CD8-positive, alpha-beta memory T cell (primary cell): Measurements from ENCODE around the gene FNIP1. TPM values are rescaled to one million over a fixed set of nuclear protein-coding genes. Genes with fewer than 3 reads are reported as not detected.
"Not testable (repeated sequence)": the region's sequence is repeated elsewhere in the genome, so short reads cannot be mapped to it uniquely, and the experiment has no call there.

ENCODE experiments used
- CTCF ChIA-PET: fragments of 350-600 bp; sonication (Branson Sonifier 250); formaldehyde crosslinking; loops from one replicate; lab custom pipeline; 2021; ENCODE audit warnings: antibody characterized with exemption; lab: Charles Lee
- POLR2A ChIA-PET: fragments of 350-600 bp; sonication (Branson Sonifier 250); formaldehyde crosslinking; loops from one replicate; lab custom pipeline; 2021; ENCODE audit warnings: antibody characterized with exemption; lab: Charles Lee
- DNase-seq, 5 donors: peaks; one replicate each; pipeline versions ENCODE4 v3.0.0 to v3.0.0-alpha.2; 2020 to 2022; ENCODE audit warnings: mixed read lengths in 1 of 5
- H3K27ac ChIP-seq: one replicate; pipeline ENCODE4 v1.7.0; 2013; ENCODE audit warnings: low read depth, mild to moderate bottlenecking, low read length, moderate library complexity
- H3K27me3 ChIP-seq: 2 replicates; pipeline ENCODE4 v1.7.0; 2013; ENCODE audit warnings: low read length, mild to moderate bottlenecking; ENCODE audit not compliant: insufficient read depth, poor library complexity, severe bottlenecking
- H3K36me3 ChIP-seq: 2 replicates; pipeline ENCODE4 v1.7.0; 2013; ENCODE audit warnings: mild to moderate bottlenecking, low read length, moderate library complexity; ENCODE audit not compliant: insufficient read depth
- H3K4me1 ChIP-seq: 2 replicates; pipeline ENCODE4 v1.7.0; 2013; ENCODE audit warnings: mild to moderate bottlenecking, low read length, moderate library complexity; ENCODE audit not compliant: insufficient read depth
- H3K4me3 ChIP-seq: 2 replicates; pipeline ENCODE4 v1.7.0; 2013; ENCODE audit warnings: mild to moderate bottlenecking, low read length
- H3K9me3 ChIP-seq: 2 replicates; pipeline ENCODE4 v1.7.0; 2013; ENCODE audit warnings: mild to moderate bottlenecking, low read length
- H3K27ac Mint-ChIP-seq, 8 donors: one replicate each; pipeline ENCODE4 v1.8.0; 2020 to 2021; ENCODE audit warnings: mixed read lengths in 8 of 8, mild to moderate bottlenecking in 6 of 8, inconsistent platforms in 3 of 8, moderate library complexity in 3 of 8
- H3K27me3 Mint-ChIP-seq, 2 donors: one replicate each; pipeline ENCODE4 v1.8.0; 2020 to 2021; ENCODE audit warnings: mixed read lengths in 2 of 2, mild to moderate bottlenecking in 1 of 2, moderate library complexity in 1 of 2
- H3K36me3 Mint-ChIP-seq, 3 donors: one replicate each; pipeline ENCODE4 v1.8.0; 2020 to 2021; ENCODE audit warnings: mixed read lengths in 3 of 3, inconsistent platforms in 1 of 3, mild to moderate bottlenecking in 1 of 3
- H3K4me1 Mint-ChIP-seq, 3 donors: one replicate each; pipeline ENCODE4 v1.8.0; 2020 to 2021; ENCODE audit warnings: mixed read lengths in 3 of 3, inconsistent platforms in 1 of 3, mild to moderate bottlenecking in 1 of 3
- H3K4me3 Mint-ChIP-seq, 7 donors: one replicate each; pipeline ENCODE4 v1.8.0; 2020 to 2021; ENCODE audit warnings: mixed read lengths in 7 of 7, mild to moderate bottlenecking in 6 of 7, moderate library complexity in 4 of 7, inconsistent platforms in 2 of 7
- H3K9me3 Mint-ChIP-seq, 5 donors: one replicate each; pipeline ENCODE4 v1.8.0; 2020 to 2022; ENCODE audit warnings: mixed read lengths in 5 of 5, mild to moderate bottlenecking in 3 of 5, moderate library complexity in 2 of 5, inconsistent platforms in 1 of 5
- polyA plus RNA-seq: library from polyadenylated mRNA; unstranded; fragments of 300-500 nt; fragmentation: Illumina TruSeq; gene quantifications from one replicate; pipeline ENCODE4 v1.2.3, GENCODE V29; 2021
- total RNA-seq, 2 experiments: library from RNA; stranded (reverse); gene quantifications; one replicate each; pipeline ENCODE4 v1.2.3, GENCODE V29; 2021

The FNIP1 gene
- total RNA-seq (10 to 100 TPM; 15.9 to 16.0 TPM), polyA plus RNA-seq (8.8 TPM)

GRCh38 chr5:131796793-131797693 is at the start of gene FNIP1:
Gene FNIP1, minus strand, starts transcription at chr5:131797017. Its CDS starts 96 bp downstream, at chr5:131796921.
- CTCF ChIA-PET, result interaction anchor here (0.8 to 1.6 kb wide), 4 partner anchors 14 to 309 kb away, joined by 3 to 5 read pairs (median 4); no protein-coding TSS in a partner anchor

DNA sequence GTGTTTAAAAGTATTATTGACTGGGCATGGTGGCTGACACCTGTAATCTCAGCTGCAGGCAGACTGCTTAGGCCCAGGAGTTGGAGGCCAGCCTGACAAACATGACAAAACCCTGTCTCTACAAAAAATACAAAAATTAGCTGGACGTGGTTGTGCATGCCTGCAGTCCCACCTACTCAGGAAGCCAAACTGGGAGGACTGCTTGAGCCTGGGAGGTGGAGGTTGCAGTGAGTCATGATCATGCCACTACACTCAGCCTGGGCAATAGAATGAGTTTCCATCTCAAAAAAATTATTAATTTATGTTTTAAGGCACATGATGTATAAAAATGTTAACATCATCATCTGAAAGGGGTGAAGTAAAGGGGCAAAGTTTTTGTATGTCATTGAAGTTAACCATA is 49.7 kb upstream of the FNIP1 start:
- Histone ChIP-seq H3K27ac (no peak overlapping the region), H3K4me3 (no peak overlapping the region), H3K27me3 (no peaks in the 10 kb centered on the region), H3K4me1 (no peaks in the 10 kb centered on the region), H3K36me3 (no peaks in the 10 kb centered on the region), H3K9me3 (peaks cover 7% of the 10 kb centered on the region)
- no peak for DNase-seq
- peaks cover 46 to 75% (median 59%) of the 10 kb centered on the region in 5 donors for H3K9me3 Mint-ChIP-seq
- H3K27me3 Mint-ChIP-seq, result peaks cover 0 to 7% of the 10 kb centered on the region in 2 donors
- H3K36me3 Mint-ChIP-seq, result peaks cover 4 to 76% (median 16%) of the 10 kb centered on the region in 3 donors
- no peak overlapping the region for H3K27ac Mint-ChIP-seq
- ChIA-PET CTCF (interaction anchor here (0.6 kb wide), 1 partner anchor 17 kb away, joined by 3 read pairs; no protein-coding TSS in a partner anchor), POLR2A (no interaction called here)
- no peaks in the 10 kb centered on the region for H3K4me1 Mint-ChIP-seq
- H3K4me3 Mint-ChIP-seq, result no peak overlapping the region

More at GRCh38 chr5:131796793-131797693, at the start of gene FNIP1:
- Histone ChIP-seq H3K4me1 (peaks cover 21% of the 10 kb centered on the region), H3K27me3 (no peaks in the 10 kb centered on the region), H3K36me3 (no peaks in the 10 kb centered on the region), H3K4me3 (peak within 1 kb of the TSS; percentile 71), H3K9me3 (no peaks in the 10 kb centered on the region), H3K27ac (peak within 1 kb of the TSS; percentile 96)
- Mint-ChIP-seq H3K27me3 (peaks cover 0 to 2% of the 10 kb centered on the region in 2 donors), H3K4me1 (peaks cover 33 to 42% (median 41%) of the 10 kb centered on the region in 3 donors), H3K9me3 (no peaks in the 10 kb centered on the region), H3K4me3 (peak within 1 kb of the TSS; percentile 96 to 99 (median 97)), H3K27ac (peak within 1 kb of the TSS; percentile 95 to 100 (median 98)), H3K36me3 (peaks cover 0 to 13% (median 0%) of the 10 kb centered on the region in 3 donors)
- POLR2A ChIA-PET, result interaction anchor here (0.6 to 2.4 kb wide), 6 partner anchors 44 to 940 kb away, joined by 3 to 18 read pairs (median 4); partner anchors contain the start of genes KIF3A and RAPGEF6
- DNase-seq, result peak; percentile 96 to 99 (median 98)

DNA sequence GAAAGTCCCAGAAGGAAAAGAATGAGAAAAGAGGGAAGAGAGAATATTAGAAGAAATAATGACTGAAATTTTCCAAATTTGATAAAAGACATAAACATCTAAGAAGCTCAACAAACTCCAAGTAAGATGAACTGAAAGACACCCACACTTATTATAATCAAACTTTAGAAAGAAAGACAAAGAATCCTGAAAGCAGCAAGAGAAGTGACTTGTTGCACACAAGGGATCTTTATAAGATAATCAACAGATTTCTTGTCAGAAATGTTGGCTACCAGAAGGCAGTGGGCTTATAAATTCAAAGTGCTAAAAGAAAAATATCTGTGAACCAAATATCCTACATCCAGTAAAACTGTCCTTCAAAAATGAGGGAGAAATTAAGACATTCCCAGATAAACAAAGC is 49.0 kb upstream of the FNIP1 start:
- no peak overlapping the region for H3K4me3 ChIP-seq
- no peaks in the 10 kb centered on the region for H3K36me3 ChIP-seq
- H3K27ac ChIP-seq, result no peak overlapping the region
- Mint-ChIP-seq H3K36me3 (peaks cover 4 to 76% (median 16%) of the 10 kb centered on the region in 3 donors), H3K27ac (no peak overlapping the region), H3K4me1 (no peaks in the 10 kb centered on the region), H3K9me3 (peaks cover 47 to 76% (median 60%) of the 10 kb centered on the region in 5 donors), H3K4me3 (no peak overlapping the region), H3K27me3 (peaks cover under 1 to 7% of the 10 kb centered on the region in 2 donors)
- no peak for DNase-seq
- H3K27me3 ChIP-seq, result no peaks in the 10 kb centered on the region
- H3K4me1 ChIP-seq, result no peaks in the 10 kb centered on the region
- ChIA-PET POLR2A (no interaction called here), CTCF (interaction anchor here (0.6 kb wide), 1 partner anchor 18 kb away, joined by 3 read pairs; no protein-coding TSS in a partner anchor)
- peaks cover 7% of the 10 kb centered on the region for H3K9me3 ChIP-seq

- DNase-seq, H3K27me3 Mint-ChIP-seq, H3K4me1 Mint-ChIP-seq, POLR2A ChIA-PET, H3K27ac ChIP-seq, H3K4me3 ChIP-seq, H3K36me3 ChIP-seq, H3K4me3 Mint-ChIP-seq, H3K27me3 ChIP-seq, H3K4me1 ChIP-seq, H3K9me3 ChIP-seq, H3K27ac Mint-ChIP-seq: not testable (repeated sequence)
- Mint-ChIP-seq H3K36me3 (peaks cover 8 to 80% (median 9%) of the 10 kb centered on the region in 3 donors), H3K9me3 (peaks cover 41 to 78% (median 62%) of the 10 kb centered on the region in 5 donors)
- CTCF ChIA-PET, result interaction anchor here (0.9 kb wide), 1 partner anchor 15 kb away, joined by 3 read pairs; no protein-coding TSS in a partner anchor
Measured at GRCh38 chr5:131842971-131843370, 46.2 kb upstream of the FNIP1 start.

GRCh38 chr5:131832702-131833101 is 35.9 kb upstream of the FNIP1 start:
- H3K9me3 ChIP-seq, DNase-seq, POLR2A ChIA-PET, CTCF ChIA-PET, H3K27me3 Mint-ChIP-seq, H3K4me3 ChIP-seq, H3K36me3 ChIP-seq, H3K27ac Mint-ChIP-seq, H3K9me3 Mint-ChIP-seq, H3K4me1 ChIP-seq, H3K27me3 ChIP-seq, H3K4me3 Mint-ChIP-seq, H3K27ac ChIP-seq: not testable (repeated sequence)
- Mint-ChIP-seq H3K36me3 (peaks cover 0 to 18% (median 3%) of the 10 kb centered on the region in 3 donors), H3K4me1 (peaks cover 5 to 13% (median 7%) of the 10 kb centered on the region in 3 donors)

DNA sequence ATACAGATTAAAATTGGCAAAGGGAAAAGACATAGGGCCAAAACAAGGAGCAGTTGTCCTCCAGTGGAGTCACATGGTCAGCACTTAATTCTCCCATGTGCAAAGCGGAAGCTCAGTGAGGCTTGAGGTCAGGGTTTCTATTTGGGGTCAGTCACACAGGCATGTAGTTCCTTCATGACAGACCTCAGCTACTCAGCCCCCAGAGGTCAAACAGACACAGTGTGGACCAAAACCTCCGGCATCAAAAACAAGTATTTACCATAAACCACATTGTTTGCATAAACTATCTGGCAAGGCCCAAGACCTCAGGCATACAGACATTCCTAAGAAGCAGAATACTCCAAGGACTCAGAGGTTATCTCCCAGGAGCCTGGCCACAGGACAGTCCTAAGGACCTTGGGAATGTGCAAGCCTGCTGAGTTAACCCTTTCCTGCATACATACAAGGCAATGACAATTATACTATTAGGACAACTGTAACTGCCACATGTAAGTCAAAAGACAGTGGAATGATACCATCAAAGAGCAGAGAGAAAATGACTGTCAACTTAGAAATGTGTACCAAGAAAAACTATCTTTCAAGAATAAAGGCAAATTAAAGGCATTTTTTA is 28.7 kb upstream of the FNIP1 start:
- H3K4me3 ChIP-seq, result no peak overlapping the region
- Mint-ChIP-seq H3K27ac (no peak overlapping the region), H3K4me1 (peaks cover 2 to 11% (median 7%) of the 10 kb centered on the region in 3 donors), H3K36me3 (peaks cover 0 to 31% (median 2%) of the 10 kb centered on the region in 3 donors), H3K9me3 (peaks cover 0 to 3% (median 0%) of the 10 kb centered on the region in 5 donors), H3K27me3 (peaks cover 0 to 15% of the 10 kb centered on the region in 2 donors), H3K4me3 (no peak overlapping the region)
- H3K27me3 ChIP-seq, result no peaks in the 10 kb centered on the region
- H3K4me1 ChIP-seq, result no peaks in the 10 kb centered on the region
- H3K27ac ChIP-seq, result no peak overlapping the region
- no peaks in the 10 kb centered on the region for H3K36me3 ChIP-seq
- DNase-seq, result no peak
- ChIA-PET POLR2A (no interaction called here), CTCF (no interaction called here)
- H3K9me3 ChIP-seq, result no peaks in the 10 kb centered on the region

- H3K36me3 Mint-ChIP-seq, result peaks cover 0 to 31% (median 2%) of the 10 kb centered on the region in 3 donors
- POLR2A ChIA-PET, result no interaction called here
- H3K4me1 Mint-ChIP-seq, result peaks cover 2 to 5% (median 5%) of the 10 kb centered on the region in 3 donors
- CTCF ChIA-PET, result no interaction called here
- H3K27me3 ChIP-seq, result no peaks in the 10 kb centered on the region
- H3K27me3 Mint-ChIP-seq, result peaks cover 0 to 15% of the 10 kb centered on the region in 2 donors
- no peaks in the 10 kb centered on the region for H3K36me3 ChIP-seq
- H3K4me1 ChIP-seq, result no peaks in the 10 kb centered on the region
- H3K27ac ChIP-seq, result no peak overlapping the region
- no peaks in the 10 kb centered on the region for H3K9me3 ChIP-seq
- no peak overlapping the region for H3K4me3 Mint-ChIP-seq
- DNase-seq, result no peak
- H3K9me3 Mint-ChIP-seq, result peaks cover 0 to 3% (median 0%) of the 10 kb centered on the region in 5 donors
- no peak overlapping the region for H3K4me3 ChIP-seq
- H3K27ac Mint-ChIP-seq, result no peak overlapping the region
Measured at GRCh38 chr5:131824631-131825030, 27.8 kb upstream of the FNIP1 start.
